ENCODE measurements around the gene RALGPS1.

GRCh38 chr9:127092041-127092608, 177.5 kb downstream of the RALGPS1 start:
- TF ChIP-seq CTCF (IDR thresholded peaks at IDR 0.05) = no peak
- TF ChIP-seq POLR2A (IDR thresholded peaks at IDR 0.05; ENCODE audit: low read depth) = no peak
